Measurements from ENCODE around the gene ZNF723.

DNA sequence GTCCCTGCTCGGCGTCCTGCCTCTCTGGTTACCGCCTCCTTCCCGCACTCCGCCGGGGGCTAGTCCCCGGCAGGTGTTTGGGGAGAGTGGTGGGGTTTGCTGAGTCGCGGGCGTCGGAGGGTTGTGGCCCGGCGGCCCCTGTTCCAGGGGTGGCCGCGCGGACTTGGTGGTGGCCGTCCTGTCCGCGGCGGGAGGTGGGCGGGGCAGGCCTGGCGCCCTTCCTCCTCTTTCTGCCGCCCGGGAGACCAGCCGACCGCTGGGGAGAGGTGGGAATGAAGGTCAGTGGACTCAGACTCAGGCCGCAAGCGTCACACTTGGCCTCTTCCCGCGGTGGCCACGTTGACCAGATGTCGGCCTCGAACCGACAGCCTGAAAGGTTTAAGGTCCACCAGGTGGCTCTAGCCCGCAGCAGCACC is 61.8 kb downstream of the ZNF723 start:
- TF ChIP-seq, protein P1, sequence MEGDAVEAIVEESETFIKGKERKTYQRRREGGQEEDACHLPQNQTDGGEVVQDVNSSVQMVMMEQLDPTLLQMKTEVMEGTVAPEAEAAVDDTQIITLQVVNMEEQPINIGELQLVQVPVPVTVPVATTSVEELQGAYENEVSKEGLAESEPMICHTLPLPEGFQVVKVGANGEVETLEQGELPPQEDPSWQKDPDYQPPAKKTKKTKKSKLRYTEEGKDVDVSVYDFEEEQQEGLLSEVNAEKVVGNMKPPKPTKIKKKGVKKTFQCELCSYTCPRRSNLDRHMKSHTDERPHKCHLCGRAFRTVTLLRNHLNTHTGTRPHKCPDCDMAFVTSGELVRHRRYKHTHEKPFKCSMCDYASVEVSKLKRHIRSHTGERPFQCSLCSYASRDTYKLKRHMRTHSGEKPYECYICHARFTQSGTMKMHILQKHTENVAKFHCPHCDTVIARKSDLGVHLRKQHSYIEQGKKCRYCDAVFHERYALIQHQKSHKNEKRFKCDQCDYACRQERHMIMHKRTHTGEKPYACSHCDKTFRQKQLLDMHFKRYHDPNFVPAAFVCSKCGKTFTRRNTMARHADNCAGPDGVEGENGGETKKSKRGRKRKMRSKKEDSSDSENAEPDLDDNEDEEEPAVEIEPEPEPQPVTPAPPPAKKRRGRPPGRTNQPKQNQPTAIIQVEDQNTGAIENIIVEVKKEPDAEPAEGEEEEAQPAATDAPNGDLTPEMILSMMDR (IDR thresholded peaks at IDR 0.05) = no peak
- TF ChIP-seq POLR2A (IDR thresholded peaks at IDR 0.05) = no peak

Data from testis (tissue), 2 donors.